ENCODE data around the gene CMSS1.

The CMSS1 gene

DNA sequence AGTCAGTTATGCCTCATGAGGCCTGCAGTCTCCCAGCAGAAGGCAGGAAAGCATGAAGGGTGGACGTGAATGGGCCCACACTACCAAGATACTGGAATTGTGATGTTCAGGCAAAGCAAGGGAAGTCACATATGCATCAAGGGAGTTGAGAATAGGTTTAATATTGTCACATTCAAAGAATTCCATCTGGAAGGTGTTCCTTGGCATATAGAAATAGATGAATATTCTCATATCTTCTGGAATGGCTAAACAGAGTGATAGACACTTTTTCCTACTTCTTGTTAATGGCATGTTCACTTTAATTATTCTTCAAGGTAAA is 103.7 kb downstream of the CMSS1 start:
- Histone ChIP-seq H3K4me3 (ENCODE audit: low read depth, low read length) (no peak overlapping the region), H3K27me3 (replicated peaks) (no peaks in the 10 kb centered on the region), H3K27ac (no peak overlapping the region), H3K36me3 (replicated peaks) (no peaks in the 10 kb centered on the region)
- DNase-seq: no peak
- in situ Hi-C loops (cut with HindIII; ENCODE audit: low pct_ligation_motif_present, low sequenced_read_pairs): no loop called here
- TF ChIP-seq, protein P1, sequence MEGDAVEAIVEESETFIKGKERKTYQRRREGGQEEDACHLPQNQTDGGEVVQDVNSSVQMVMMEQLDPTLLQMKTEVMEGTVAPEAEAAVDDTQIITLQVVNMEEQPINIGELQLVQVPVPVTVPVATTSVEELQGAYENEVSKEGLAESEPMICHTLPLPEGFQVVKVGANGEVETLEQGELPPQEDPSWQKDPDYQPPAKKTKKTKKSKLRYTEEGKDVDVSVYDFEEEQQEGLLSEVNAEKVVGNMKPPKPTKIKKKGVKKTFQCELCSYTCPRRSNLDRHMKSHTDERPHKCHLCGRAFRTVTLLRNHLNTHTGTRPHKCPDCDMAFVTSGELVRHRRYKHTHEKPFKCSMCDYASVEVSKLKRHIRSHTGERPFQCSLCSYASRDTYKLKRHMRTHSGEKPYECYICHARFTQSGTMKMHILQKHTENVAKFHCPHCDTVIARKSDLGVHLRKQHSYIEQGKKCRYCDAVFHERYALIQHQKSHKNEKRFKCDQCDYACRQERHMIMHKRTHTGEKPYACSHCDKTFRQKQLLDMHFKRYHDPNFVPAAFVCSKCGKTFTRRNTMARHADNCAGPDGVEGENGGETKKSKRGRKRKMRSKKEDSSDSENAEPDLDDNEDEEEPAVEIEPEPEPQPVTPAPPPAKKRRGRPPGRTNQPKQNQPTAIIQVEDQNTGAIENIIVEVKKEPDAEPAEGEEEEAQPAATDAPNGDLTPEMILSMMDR (IDR thresholded peaks at IDR 0.05; ENCODE audit: low read depth, low read length, missing control alignments): no peak

- in situ Hi-C loops (cut with HindIII; ENCODE audit: low pct_ligation_motif_present, low sequenced_read_pairs): no loop called here
- H3K36me3 ChIP-seq (replicated peaks): no peaks in the 10 kb centered on the region
- no peak overlapping the region for H3K4me3 ChIP-seq (ENCODE audit: low read depth, low read length)
- no peaks in the 10 kb centered on the region for H3K27me3 ChIP-seq (replicated peaks)
- TF ChIP-seq, protein P1 (IDR thresholded peaks at IDR 0.05; ENCODE audit: low read depth, low read length, missing control alignments): no peak
- no peak overlapping the region for H3K27ac ChIP-seq
- DNase-seq: no peak
Measured at GRCh38 chr3:99921986-99922385, 104.3 kb downstream of the CMSS1 start.

DNA sequence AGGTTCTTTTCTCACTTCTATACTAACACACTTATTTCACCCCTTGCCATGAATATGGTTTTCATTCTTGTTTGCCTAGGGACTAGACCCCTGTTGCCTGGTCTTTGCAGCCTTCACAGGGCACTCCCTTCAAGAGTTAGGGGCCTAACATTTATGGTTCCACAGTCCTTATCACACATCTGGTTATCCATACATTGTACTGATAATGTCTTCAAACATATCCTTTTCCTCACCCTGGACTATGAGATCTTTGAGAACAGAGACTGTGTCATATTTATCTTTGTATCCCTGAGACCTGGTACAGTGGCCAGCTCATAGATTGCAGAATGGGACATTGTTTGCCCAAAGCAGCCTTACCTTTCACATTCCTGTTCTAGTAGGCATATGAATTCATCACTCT is 106.2 kb downstream of the CMSS1 start:
- TF ChIP-seq, protein P1 (IDR thresholded peaks at IDR 0.05; ENCODE audit: low read depth, low read length, missing control alignments): no peak
- Histone ChIP-seq H3K4me3 (ENCODE audit: low read depth, low read length) (no peak overlapping the region), H3K27me3 (replicated peaks) (no peaks in the 10 kb centered on the region), H3K36me3 (replicated peaks) (no peaks in the 10 kb centered on the region), H3K27ac (no peak overlapping the region)
- in situ Hi-C loops (cut with HindIII; ENCODE audit: low pct_ligation_motif_present, low sequenced_read_pairs): no loop called here
- DNase-seq: no peak

DNA sequence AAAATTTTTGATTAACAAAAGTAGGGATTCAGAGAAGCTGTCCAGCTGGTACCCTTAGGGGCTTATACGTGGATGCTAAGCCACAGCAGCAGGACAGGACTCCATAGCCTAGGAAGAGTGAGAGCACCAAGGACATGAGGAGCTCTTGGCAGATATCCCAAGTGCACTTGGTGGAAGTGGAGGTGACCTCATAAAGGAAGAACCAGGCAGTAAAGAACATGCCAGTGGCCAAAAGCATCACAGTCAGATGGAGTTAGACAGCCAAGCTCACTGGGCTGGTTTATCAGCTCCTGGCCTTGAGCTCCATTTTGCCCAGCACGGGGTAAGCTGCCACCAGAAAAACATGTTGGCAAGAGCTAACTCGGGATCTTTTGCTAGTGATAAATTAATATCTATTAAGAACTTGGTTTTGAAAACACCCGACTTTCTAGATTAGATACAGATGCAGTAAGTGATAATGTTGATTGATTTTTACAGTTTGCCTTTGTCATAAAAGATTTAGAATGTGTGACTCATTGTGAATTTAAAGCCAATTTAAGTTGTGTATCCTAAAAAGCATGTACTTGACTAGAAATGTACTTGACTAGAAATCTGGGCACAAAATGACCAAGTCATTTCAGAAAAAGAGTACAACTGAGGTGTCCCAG is 108.0 kb downstream of the CMSS1 start:
- in situ Hi-C loops (cut with HindIII; ENCODE audit: low pct_ligation_motif_present, low sequenced_read_pairs): no loop called here
- no peak overlapping the region for H3K27ac ChIP-seq
- DNase-seq: peak; percentile 53

DNA sequence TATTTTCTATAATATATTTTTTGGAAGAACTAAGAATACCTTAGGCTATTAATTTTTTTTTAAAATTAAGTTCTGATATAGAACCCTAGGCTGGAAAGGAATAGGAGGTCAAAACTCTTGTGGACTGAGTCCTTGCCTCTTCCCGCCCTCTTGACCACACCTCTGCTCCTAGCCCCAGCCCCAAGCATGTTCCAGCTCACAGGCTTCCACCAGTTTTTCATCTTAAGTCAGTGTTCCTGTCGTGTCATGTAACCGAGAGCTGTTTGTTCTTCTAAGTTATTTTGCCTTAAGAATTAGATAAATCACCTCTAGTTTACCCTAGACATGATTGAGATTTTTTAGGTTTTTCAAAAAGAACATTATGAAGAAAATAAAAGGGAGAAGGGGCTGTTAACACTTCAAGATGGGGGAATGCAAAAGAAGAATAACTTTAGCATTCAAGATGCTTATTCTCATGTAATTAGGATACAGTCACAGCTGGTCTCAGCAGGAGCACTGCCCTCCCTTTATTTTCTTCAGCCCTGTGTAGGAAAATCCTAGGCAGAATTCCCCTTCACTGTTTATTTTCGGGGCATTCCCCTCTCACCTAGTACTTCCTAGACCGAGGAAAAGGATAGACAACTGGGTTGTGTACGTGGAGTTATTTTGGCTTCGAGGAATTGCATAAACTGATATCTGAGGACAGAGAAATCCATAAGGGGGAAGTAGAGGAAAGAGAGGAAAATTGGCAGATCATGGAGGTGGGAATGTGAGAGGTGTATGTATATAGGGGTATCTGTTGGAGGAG is 110.2 kb downstream of the CMSS1 start:
- Histone ChIP-seq H3K36me3 (replicated peaks) (no peaks in the 10 kb centered on the region), H3K27me3 (replicated peaks) (no peaks in the 10 kb centered on the region), H3K27ac (no peak overlapping the region), H3K4me3 (ENCODE audit: low read depth, low read length) (no peak overlapping the region)
- no peak for DNase-seq
- in situ Hi-C loops (cut with HindIII; ENCODE audit: low pct_ligation_motif_present, low sequenced_read_pairs): no loop called here
- TF ChIP-seq, protein P1 (IDR thresholded peaks at IDR 0.05; ENCODE audit: low read depth, low read length, missing control alignments): no peak

More for the DNA sequence above, 108.0 kb downstream of the CMSS1 start:
- H3K27me3 ChIP-seq (replicated peaks): no peaks in the 10 kb centered on the region
- no peak overlapping the region for H3K4me3 ChIP-seq (ENCODE audit: low read depth, low read length)
- no peaks in the 10 kb centered on the region for H3K36me3 ChIP-seq (replicated peaks)
- TF ChIP-seq, protein P1 (IDR thresholded peaks at IDR 0.05; ENCODE audit: low read depth, low read length, missing control alignments): no peak

All from brain microvascular endothelial cell (primary cell).